Mesendoderm (in vitro differentiated cells): ENCODE results near the gene GNB1L.
"Not testable (repeated sequence)": the region's sequence is repeated elsewhere in the genome, so short reads cannot be mapped to it uniquely, and the experiment has no call there.

ENCODE experiments used
- DNase-seq: peaks from one replicate; pipeline ENCODE4 v3.0.0; 2013
- H2AK5ac ChIP-seq: 2 replicates; pipeline ENCODE4 v1.6.1; 2013; ENCODE audit warnings: low read length, inconsistent platforms
- H2BK120ac ChIP-seq: 2 replicates; pipeline ENCODE4 v1.6.1; 2013; ENCODE audit warnings: low read depth, mild to moderate bottlenecking, low read length, moderate library complexity, mixed read lengths
- H2BK15ac ChIP-seq: replicated peaks from 2 replicates; pipeline ENCODE4 v1.6.1; 2013; ENCODE audit warnings: low read depth, mild to moderate bottlenecking, moderate library complexity
- H2BK5ac ChIP-seq: 2 replicates; pipeline ENCODE4 v1.6.1; 2013; ENCODE audit warnings: low read length, inconsistent platforms
- H3K18ac ChIP-seq: 2 replicates; pipeline ENCODE4 v1.6.1; 2013; ENCODE audit warnings: mild to moderate bottlenecking, low read length, mixed read lengths
- H3K23ac ChIP-seq: one replicate; pipeline ENCODE4 v1.6.1; 2013; ENCODE audit warnings: low read length
- H3K27ac ChIP-seq: 2 replicates; pipeline ENCODE4 v1.5.1; 2013; ENCODE audit warnings: low read depth, mild to moderate bottlenecking, inconsistent platforms, low read length, moderate library complexity
- H3K27me3 ChIP-seq: 2 replicates; pipeline ENCODE4 v1.6.1; 2013; ENCODE audit warnings: low read length, control low read depth, mild to moderate bottlenecking, inconsistent platforms; ENCODE audit not compliant: insufficient read depth, poor library complexity
- H3K36me3 ChIP-seq: 2 replicates; pipeline ENCODE4 v1.6.1; 2013; ENCODE audit warnings: low read length, inconsistent platforms; ENCODE audit not compliant: control insufficient read depth, insufficient read depth
- H3K4ac ChIP-seq: one replicate; pipeline ENCODE4 v1.6.1; 2013; ENCODE audit warnings: low read depth, mild to moderate bottlenecking, low read length, moderate library complexity
- H3K4me1 ChIP-seq: 2 replicates; pipeline ENCODE4 v1.6.1; 2013; ENCODE audit warnings: low read depth, low read length, inconsistent platforms; ENCODE audit not compliant: control insufficient read depth
- H3K4me2 ChIP-seq: 2 replicates; pipeline ENCODE4 v1.6.1; 2013; ENCODE audit warnings: low read length
- H3K4me3 ChIP-seq: 2 replicates; pipeline ENCODE4 v1.5.1; 2013; ENCODE audit warnings: mild to moderate bottlenecking, low read length
- H3K56ac ChIP-seq: one replicate; pipeline ENCODE4 v1.6.1; 2013; ENCODE audit warnings: low read length
- H3K79me1 ChIP-seq: 2 replicates; pipeline ENCODE4 v1.6.1; 2013; ENCODE audit warnings: low read length, inconsistent platforms
- H3K79me2 ChIP-seq: 2 replicates; pipeline ENCODE4 v1.6.1; 2013; ENCODE audit warnings: mild to moderate bottlenecking, low read length; ENCODE audit not compliant: control insufficient read depth, insufficient read depth
- H3K9ac ChIP-seq: 2 replicates; pipeline ENCODE4 v1.6.1; 2013; ENCODE audit warnings: low read length, inconsistent platforms
- H4K5ac ChIP-seq: one replicate; pipeline ENCODE4 v1.6.1; 2013; ENCODE audit warnings: low read length
- H4K8ac ChIP-seq: one replicate; pipeline ENCODE4 v1.6.1; 2013; ENCODE audit warnings: low read depth, mild to moderate bottlenecking, control low read depth, low read length, moderate library complexity
- WGBS: extraction: QIAGEN DNeasy Blood & Tissue Kit; methylation state at CpG from one replicate; pipeline ENCODE4 v1.1.7; 2013; ENCODE audit warnings: low lambda C conversion rate, missing lambda C conversion rate; ENCODE audit not compliant: insufficient coverage; ENCODE audit errors: extremely low coverage; 5-methylcytosine and 5-hydroxymethylcytosine counted together

The GNB1L gene

DNA sequence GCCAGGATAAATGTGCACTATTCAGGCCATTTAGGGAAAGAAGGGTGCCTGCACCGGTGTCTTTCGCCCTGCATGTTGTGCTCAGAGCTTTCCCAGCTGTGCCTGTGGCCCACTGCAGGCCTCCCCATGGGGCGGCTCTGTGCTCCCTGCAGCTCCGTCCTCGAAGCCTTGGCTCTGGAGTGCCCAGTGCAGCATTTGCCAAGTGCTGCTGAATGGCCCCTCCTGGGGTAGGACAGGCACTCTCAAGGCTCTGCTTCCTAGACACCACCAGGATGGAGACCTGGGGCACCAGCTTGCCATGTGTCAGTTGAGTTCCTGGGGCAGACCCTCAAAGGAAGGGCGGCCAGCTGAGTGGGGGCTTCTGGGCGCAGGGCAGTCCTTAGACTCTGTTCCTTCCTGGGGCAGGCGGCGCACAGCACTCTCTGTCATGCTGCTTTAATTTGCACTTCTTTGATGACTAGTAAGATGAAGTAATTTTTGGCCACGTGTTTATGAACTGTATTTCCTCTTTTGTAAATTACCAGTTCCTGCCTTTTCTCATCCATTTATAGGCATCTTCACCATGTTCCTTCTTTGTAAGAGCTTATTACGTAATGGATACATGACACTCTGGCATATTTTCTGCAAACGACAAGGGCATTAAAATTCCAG, 32.1 kb upstream of the GNB1L start:
- H3K27me3 ChIP-seq, result no peaks in the 10 kb centered on the region
- no peak overlapping the region for H3K9ac ChIP-seq
- no peak overlapping the region for H2AK5ac ChIP-seq
- H3K4me3 ChIP-seq, result no peak overlapping the region
- H4K5ac ChIP-seq, result no peak overlapping the region
- H3K79me2 ChIP-seq, result no peaks in the 10 kb centered on the region
- H3K56ac ChIP-seq, result no peak overlapping the region
- no peak overlapping the region for H3K23ac ChIP-seq
- no peak overlapping the region for H2BK120ac ChIP-seq
- no peak for DNase-seq
- no peaks in the 10 kb centered on the region for H3K36me3 ChIP-seq
- H3K79me1 ChIP-seq, result no peaks in the 10 kb centered on the region
- H2BK5ac ChIP-seq, result no peak overlapping the region
- H3K27ac ChIP-seq, result no peak overlapping the region
- no peak overlapping the region for H4K8ac ChIP-seq
- H2BK15ac ChIP-seq, result no peak overlapping the region
- WGBS, result no CpG with 5 or more reads among the region's 12 CpGs
- H3K18ac ChIP-seq, result no peak overlapping the region
- H3K4me1 ChIP-seq, result peaks cover 5% of the 10 kb centered on the region
- no peak overlapping the region for H3K4me2 ChIP-seq
- no peak overlapping the region for H3K4ac ChIP-seq

DNA sequence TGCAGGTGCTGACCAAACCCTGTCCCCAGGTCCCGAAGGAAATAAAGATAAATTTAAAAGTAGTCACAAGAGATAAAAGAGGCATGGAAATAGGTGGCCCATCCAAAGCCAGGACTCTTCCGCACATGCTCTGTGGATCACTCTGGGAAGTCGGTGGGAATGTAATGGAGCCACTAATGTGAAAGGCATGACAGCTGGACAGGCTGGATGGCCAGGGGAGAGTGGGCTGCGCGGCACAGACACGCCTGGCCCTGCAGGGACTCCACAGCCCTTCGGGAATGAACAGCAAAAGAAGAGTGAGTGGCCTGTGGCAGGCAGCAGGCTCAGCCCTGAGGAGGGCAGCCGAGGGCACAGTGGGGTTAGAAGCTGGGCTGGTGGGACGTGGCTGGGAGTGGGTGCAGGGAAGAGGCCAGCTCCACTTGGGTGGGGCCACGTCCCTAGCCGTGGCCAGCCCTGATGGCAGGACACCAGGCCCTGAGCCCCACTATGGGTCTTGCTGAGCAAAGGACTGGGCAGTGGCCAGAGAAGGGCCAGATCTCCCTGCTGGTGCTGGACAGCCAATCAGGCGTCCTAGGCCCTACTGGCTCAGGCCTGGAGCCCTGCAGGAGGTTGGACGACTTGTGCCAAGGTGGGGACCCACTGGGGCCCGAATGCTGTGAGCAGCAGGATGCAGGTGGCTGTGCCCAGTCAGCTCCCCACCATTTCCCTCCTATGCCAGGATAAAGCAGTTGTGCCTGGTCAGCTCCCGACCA, 31.3 kb upstream of the GNB1L start:
- H2BK5ac ChIP-seq, result no peak overlapping the region
- no peak overlapping the region for H2BK15ac ChIP-seq
- no peak overlapping the region for H4K8ac ChIP-seq
- no peaks in the 10 kb centered on the region for H3K79me2 ChIP-seq
- no peak overlapping the region for H3K4ac ChIP-seq
- no peak overlapping the region for H3K56ac ChIP-seq
- H3K23ac ChIP-seq, result no peak overlapping the region
- no peak overlapping the region for H4K5ac ChIP-seq
- H3K79me1 ChIP-seq, result no peaks in the 10 kb centered on the region
- no peak overlapping the region for H3K9ac ChIP-seq
- WGBS, result no CpG with 5 or more reads among the region's 15 CpGs
- no peak overlapping the region for H2AK5ac ChIP-seq
- no peak overlapping the region for H3K18ac ChIP-seq
- H3K4me3 ChIP-seq, result no peak overlapping the region
- H3K4me1 ChIP-seq, result peaks cover 3% of the 10 kb centered on the region
- H3K27ac ChIP-seq, result no peak overlapping the region
- DNase-seq, result no peak
- H3K36me3 ChIP-seq, result no peaks in the 10 kb centered on the region
- H3K27me3 ChIP-seq, result no peaks in the 10 kb centered on the region
- no peak overlapping the region for H2BK120ac ChIP-seq
- H3K4me2 ChIP-seq, result no peak overlapping the region

DNA sequence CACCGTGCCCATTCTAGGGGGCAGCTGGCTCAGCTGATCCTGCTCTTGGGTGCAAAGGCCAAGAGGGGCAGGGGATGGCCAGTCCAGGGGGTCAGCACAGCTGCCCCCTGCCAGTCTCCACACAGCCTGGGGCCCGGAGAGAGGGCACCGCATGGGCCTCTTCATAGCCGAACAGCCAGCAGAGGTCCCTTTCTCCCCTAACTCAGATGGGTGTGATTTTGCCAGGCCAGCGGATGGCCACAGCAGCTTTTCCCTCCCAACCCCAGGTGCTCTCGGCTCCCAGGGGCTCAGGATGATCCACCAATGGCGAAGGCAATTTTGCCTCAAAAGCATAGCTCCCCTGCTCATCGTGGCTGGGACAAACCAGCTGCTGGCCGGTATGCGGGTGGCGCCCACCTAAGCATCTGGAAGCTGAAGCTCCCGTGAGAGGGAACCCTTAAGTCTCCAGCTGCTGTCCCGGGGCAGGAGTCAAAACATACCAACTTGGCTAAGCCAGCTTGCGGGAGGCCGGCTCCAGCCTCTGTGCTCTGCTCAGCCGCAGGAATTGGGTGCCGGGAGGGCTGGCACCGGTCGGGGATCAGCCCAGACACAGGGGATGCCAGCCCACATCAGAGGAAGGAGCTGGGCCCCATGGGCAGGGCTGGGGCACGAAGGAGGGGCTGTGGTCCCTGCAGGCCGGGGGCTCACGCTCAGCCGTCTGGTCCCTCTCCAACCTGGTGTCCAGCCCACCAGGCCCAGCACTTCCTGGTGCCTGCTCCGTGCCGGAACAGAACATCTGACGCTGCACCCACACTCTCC, 30.5 kb upstream of the GNB1L start:
- H4K8ac ChIP-seq, result no peak overlapping the region
- H3K79me1 ChIP-seq, result peaks cover under 1% of the 10 kb centered on the region
- no peak overlapping the region for H2BK15ac ChIP-seq
- no peak overlapping the region for H3K9ac ChIP-seq
- peak overlapping the region; percentile 49 for H2AK5ac ChIP-seq
- H3K27me3 ChIP-seq, result no peaks in the 10 kb centered on the region
- H3K4me3 ChIP-seq, result no peak overlapping the region
- no peak overlapping the region for H2BK120ac ChIP-seq
- no peaks in the 10 kb centered on the region for H3K79me2 ChIP-seq
- no peak overlapping the region for H3K23ac ChIP-seq
- no peak overlapping the region for H3K4ac ChIP-seq
- no peak for DNase-seq
- no peak overlapping the region for H3K27ac ChIP-seq
- H3K4me1 ChIP-seq, result peaks cover 11% of the 10 kb centered on the region
- no CpG with 5 or more reads among the region's 26 CpGs for WGBS
- no peak overlapping the region for H4K5ac ChIP-seq
- no peak overlapping the region for H2BK5ac ChIP-seq
- H3K4me2 ChIP-seq, result no peak overlapping the region
- no peak overlapping the region for H3K18ac ChIP-seq
- H3K36me3 ChIP-seq, result no peaks in the 10 kb centered on the region
- H3K56ac ChIP-seq, result no peak overlapping the region

DNA sequence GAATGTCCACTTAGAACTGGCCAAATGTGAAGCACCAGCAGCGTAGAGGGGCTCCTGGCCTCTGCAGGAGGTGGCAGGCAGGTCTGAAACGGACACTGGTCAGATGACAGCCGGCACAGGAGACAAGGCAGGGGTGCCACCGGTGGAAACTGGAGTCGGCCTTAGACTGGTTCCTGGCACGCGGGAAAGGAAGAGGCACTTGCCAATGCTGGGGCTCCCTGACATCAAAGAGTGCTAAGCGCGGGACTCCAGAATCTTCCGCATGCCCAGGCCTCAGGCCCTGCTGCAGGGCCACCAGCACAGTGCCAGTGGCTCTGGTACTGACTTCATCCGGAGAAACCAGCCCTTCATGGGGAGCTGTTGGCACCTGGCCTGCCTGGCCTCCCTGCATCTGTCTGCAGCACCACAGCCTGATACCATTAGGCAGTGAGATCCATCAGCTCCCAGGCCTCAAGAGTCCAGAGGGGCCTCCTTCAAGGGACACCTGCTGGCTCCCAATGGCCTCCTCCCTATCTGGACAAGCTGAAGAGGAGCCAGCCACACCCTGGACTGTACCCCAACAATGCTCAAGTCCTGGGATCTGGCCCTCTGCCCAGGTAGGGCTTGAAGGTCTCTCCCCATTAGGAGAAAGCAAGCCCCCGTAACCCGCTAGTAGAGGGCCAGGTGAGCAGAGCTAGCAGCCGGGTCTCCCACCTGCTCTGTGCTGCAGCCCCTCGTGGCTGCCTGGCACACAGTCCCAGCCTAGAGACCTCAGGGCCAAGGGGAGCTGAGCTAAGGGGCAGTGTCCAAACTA, 29.7 kb upstream of the GNB1L start:
- H3K9ac ChIP-seq, result no peak overlapping the region
- no peak overlapping the region for H3K56ac ChIP-seq
- H2BK5ac ChIP-seq, result no peak overlapping the region
- H3K4me2 ChIP-seq, result no peak overlapping the region
- H2AK5ac ChIP-seq, result no peak overlapping the region
- no peak overlapping the region for H3K27ac ChIP-seq
- H3K27me3 ChIP-seq, result no peaks in the 10 kb centered on the region
- H4K8ac ChIP-seq, result no peak overlapping the region
- peaks cover 5% of the 10 kb centered on the region for H3K79me2 ChIP-seq
- H3K18ac ChIP-seq, result no peak overlapping the region
- no CpG with 5 or more reads among the region's 15 CpGs for WGBS
- H3K4me1 ChIP-seq, result peaks cover 12% of the 10 kb centered on the region
- DNase-seq, result no peak
- H3K4ac ChIP-seq, result no peak overlapping the region
- no peak overlapping the region for H2BK15ac ChIP-seq
- H3K23ac ChIP-seq, result no peak overlapping the region
- no peak overlapping the region for H2BK120ac ChIP-seq
- no peaks in the 10 kb centered on the region for H3K36me3 ChIP-seq
- peaks cover 2% of the 10 kb centered on the region for H3K79me1 ChIP-seq
- H4K5ac ChIP-seq, result no peak overlapping the region
- H3K4me3 ChIP-seq, result no peak overlapping the region

DNA sequence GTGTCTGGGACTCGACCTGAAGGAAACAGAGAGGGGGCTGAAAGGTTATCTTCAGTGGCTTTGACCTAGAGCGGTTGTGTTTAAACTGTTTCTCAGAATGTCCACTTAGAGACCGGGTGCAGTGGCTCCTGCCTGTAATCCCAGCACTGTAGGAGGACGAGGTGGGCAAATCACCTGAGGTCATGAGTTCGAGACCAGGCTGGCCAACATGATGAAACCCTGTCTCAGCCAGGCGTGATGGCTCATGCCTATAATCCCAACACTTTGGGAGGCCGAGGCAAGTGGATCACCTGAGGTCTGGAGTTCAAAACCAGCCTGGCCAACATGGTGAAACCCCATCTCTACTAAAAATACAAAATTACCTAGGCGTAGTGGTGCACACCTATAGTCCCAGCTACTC, 28.8 kb upstream of the GNB1L start:
- H3K4me3 ChIP-seq, H3K27me3 ChIP-seq, H3K4me2 ChIP-seq, H4K8ac ChIP-seq, H3K36me3 ChIP-seq, H3K79me2 ChIP-seq, H3K23ac ChIP-seq, H3K79me1 ChIP-seq, H2AK5ac ChIP-seq, H3K27ac ChIP-seq, H3K18ac ChIP-seq, H2BK120ac ChIP-seq, H3K9ac ChIP-seq, H2BK15ac ChIP-seq, H3K56ac ChIP-seq, H2BK5ac ChIP-seq, H4K5ac ChIP-seq, DNase-seq: not testable (repeated sequence)
- no CpG with 5 or more reads among the region's 8 CpGs for WGBS
- Histone ChIP-seq H3K4me1 (peaks cover 12% of the 10 kb centered on the region), H3K4ac (peak overlapping the region; percentile 46)
